ENCODE data around the gene PRSS57. TPM values are rescaled to one million over a fixed set of nuclear protein-coding genes. Genes with fewer than 3 reads are reported as not detected.
"Not testable (repeated sequence)": the region's sequence is repeated elsewhere in the genome, so short reads cannot be mapped to it uniquely, and the experiment has no call there.

PRSS57 gene
- total RNA-seq, 5 donors from 2014 or later (not counting 1 experiment from before 2014, with no cell fraction given), result 0.86 to 2.5 (median 1.7) TPM; not detected in 1

DNA sequence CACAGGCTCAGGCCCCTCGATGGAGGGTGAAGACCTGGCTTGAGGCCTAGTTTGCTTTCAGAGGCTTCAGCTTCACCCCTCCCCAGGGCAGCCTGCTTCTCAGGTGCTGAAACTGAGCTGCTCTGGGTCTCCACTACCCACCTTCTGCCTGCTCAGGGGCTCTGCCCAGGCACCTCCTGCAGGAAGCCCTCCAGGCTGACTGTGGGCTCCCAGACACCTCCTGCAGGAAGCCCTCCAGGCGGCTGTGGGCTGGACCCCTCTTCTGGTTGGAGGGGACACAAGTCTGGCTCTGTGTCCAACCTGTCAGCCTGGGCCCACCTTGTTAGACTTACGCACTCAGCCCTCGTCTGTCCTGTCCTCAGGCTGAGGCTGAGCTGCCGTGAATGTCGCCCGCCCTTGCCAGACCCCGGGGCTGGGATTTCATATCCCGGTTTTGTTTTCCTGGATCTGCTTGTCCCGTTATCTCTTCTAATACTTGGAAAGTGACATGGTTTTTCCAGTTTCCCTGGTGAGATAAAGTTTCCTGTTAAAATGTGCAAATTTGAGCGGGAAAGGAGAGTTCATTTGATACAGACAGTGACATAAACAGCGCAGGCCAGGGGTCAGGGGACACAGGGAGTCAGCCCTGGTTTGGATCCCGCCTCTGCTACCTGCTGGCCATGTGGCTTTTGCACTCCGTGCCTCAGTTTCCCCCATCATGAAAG is 34.9 kb upstream of the PRSS57 start:
- Mint-ChIP-seq H3K4me3 (no peak overlapping the region), H3K4me1 (peaks cover 6 to 13% (median 7%) of the 10 kb centered on the region in 3 donors), H3K9me3 (no peaks in the 10 kb centered on the region), H3K36me3 (no peaks in the 10 kb centered on the region), H3K27me3 (peaks cover 4 to 7% of the 10 kb centered on the region in 2 donors), H3K27ac (no peak overlapping the region)
- Histone ChIP-seq H3K27ac (ENCODE audit: low read length) (no peak overlapping the region), H3K9me3 (no peaks in the 10 kb centered on the region), H3K4me3 (ENCODE audit: control insufficient read depth in 1 of 2, extremely low read depth in 1 of 2, low read length in 1 of 2) (no peak overlapping the region), H3K4me1 (ENCODE audit: control insufficient read depth in 1 of 2, extremely low read depth in 1 of 2, insufficient read depth in 2 of 2, low read length in 2 of 2) (peaks cover 0 to 14% of the 10 kb centered on the region in 2 experiments), H3K36me3 (ENCODE audit: control insufficient read depth in 2 of 2, extremely low read depth in 1 of 2, insufficient read depth in 1 of 2, low read length in 1 of 2) (no peaks in the 10 kb centered on the region), H3K27me3 (replicated peaks in 1 of 2; ENCODE audit: control insufficient read depth in 2 of 2, extremely low read depth in 1 of 2, insufficient read depth in 2 of 2, low read length in 1 of 2) (peaks cover 0 to 17% of the 10 kb centered on the region in 2 experiments)
- CTCF ChIA-PET, result interaction anchor here in 1 of 2 donors (0.6 kb wide), 1 partner anchor 208 kb away, joined by 5 read pairs; no protein-coding TSS in a partner anchor
- POLR2A ChIA-PET, result interaction anchor here in 1 of 2 donors (0.7 kb wide), 1 partner anchor 95 kb away, joined by 20 read pairs; no protein-coding TSS in a partner anchor
- DNase-seq, result no peak
- no peak for ATAC-seq (replicated peaks in 1 of 4)
- WGBS (ENCODE audit: insufficient coverage), result 88% methylated on average over 13 of the region's 14 CpGs

DNA sequence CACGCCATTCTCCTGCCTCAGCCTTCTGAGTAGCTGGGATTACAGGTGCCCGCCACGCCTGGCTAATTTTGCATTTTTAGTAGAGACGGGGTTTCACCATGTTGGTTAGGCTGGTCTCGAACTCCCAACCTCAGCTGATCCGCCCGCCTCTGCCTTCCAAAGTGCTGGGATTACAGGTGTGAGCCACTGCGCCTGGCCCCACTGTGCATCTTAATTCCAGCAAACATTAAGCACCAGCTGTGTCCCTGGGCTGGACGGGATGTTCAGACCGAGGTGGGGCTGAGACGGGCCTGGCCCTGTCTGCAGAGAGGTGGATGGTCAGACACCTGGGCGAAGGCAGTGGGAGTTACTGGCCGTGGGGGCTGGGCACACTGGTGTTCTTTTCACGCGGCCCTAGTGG is 34.3 kb upstream of the PRSS57 start:
- POLR2A ChIA-PET, result interaction anchor here in 1 of 2 donors (0.7 kb wide), 1 partner anchor 96 kb away, joined by 20 read pairs; no protein-coding TSS in a partner anchor

DNA sequence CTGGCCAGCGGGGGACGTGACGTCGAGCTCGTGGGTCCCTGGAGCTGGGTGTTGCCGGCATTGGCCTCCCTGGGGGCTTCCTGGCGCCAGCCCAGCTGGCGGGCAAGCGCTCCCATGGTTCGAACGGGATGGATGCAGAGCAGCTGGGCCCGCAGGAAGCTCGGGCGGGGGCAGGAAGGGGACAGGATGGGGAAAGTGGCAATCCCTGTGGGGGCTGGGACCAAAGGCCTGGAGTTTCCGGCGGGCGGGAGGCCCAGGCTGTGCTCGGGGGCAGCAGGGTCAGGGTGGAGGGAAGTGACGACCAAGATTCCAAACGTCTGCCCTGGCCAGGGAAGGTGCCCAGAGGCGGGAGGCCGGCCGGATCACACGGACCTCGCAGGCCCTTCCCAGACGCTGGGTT is 32.8 kb upstream of the PRSS57 start:
- Mint-ChIP-seq H3K4me1 (peaks cover 0 to 4% (median under 1%) of the 10 kb centered on the region in 3 donors), H3K36me3 (no peaks in the 10 kb centered on the region), H3K27ac (no peak overlapping the region), H3K9me3 (no peaks in the 10 kb centered on the region), H3K4me3 (no peak overlapping the region), H3K27me3 (peaks cover 4 to 11% of the 10 kb centered on the region in 2 donors)
- Histone ChIP-seq H3K4me3 (ENCODE audit: control insufficient read depth in 1 of 2, extremely low read depth in 1 of 2, low read length in 1 of 2) (no peak overlapping the region), H3K9me3 (no peaks in the 10 kb centered on the region), H3K27me3 (replicated peaks in 1 of 2; ENCODE audit: control insufficient read depth in 2 of 2, extremely low read depth in 1 of 2, insufficient read depth in 2 of 2, low read length in 1 of 2) (peaks cover 0 to 33% of the 10 kb centered on the region in 2 experiments), H3K36me3 (ENCODE audit: control insufficient read depth in 2 of 2, extremely low read depth in 1 of 2, insufficient read depth in 1 of 2, low read length in 1 of 2) (no peaks in the 10 kb centered on the region), H3K27ac (ENCODE audit: low read length) (no peak overlapping the region), H3K4me1 (ENCODE audit: control insufficient read depth in 1 of 2, extremely low read depth in 1 of 2, insufficient read depth in 2 of 2, low read length in 2 of 2) (peaks cover 0 to 5% of the 10 kb centered on the region in 2 experiments)
- DNase-seq (no peak), ATAC-seq (replicated peaks in 1 of 4) (no peak)
- 72% methylated on average over 21 of the region's 26 CpGs for WGBS (ENCODE audit: insufficient coverage)
- ChIA-PET CTCF (interaction anchor here in 1 of 2 donors (0.5 kb wide), 1 partner anchor 681 kb away, joined by 4 read pairs; no protein-coding TSS in a partner anchor), POLR2A (no interaction called here)

More for the DNA sequence above, 34.3 kb upstream of the PRSS57 start:
- H3K27me3 Mint-ChIP-seq; H3K27ac Mint-ChIP-seq; ATAC-seq (replicated peaks in 1 of 4); DNase-seq; H3K9me3 Mint-ChIP-seq; H3K36me3 Mint-ChIP-seq; H3K9me3 ChIP-seq; H3K4me3 ChIP-seq (ENCODE audit: control insufficient read depth in 1 of 2, extremely low read depth in 1 of 2, low read length in 1 of 2); CTCF ChIA-PET; H3K36me3 ChIP-seq (ENCODE audit: control insufficient read depth in 2 of 2, extremely low read depth in 1 of 2, insufficient read depth in 1 of 2, low read length in 1 of 2); H3K27ac ChIP-seq (ENCODE audit: low read length); H3K4me3 Mint-ChIP-seq: not testable (repeated sequence)
- peaks cover 6 to 13% (median 7%) of the 10 kb centered on the region in 3 donors for H3K4me1 Mint-ChIP-seq
- peaks cover 0 to 14% of the 10 kb centered on the region in 2 experiments for H3K4me1 ChIP-seq (ENCODE audit: control insufficient read depth in 1 of 2, extremely low read depth in 1 of 2, insufficient read depth in 2 of 2, low read length in 2 of 2)
- 91% methylated on average over 8 of the region's 15 CpGs for WGBS (ENCODE audit: insufficient coverage)
- peaks cover 0 to 21% of the 10 kb centered on the region in 2 experiments for H3K27me3 ChIP-seq (replicated peaks in 1 of 2; ENCODE audit: control insufficient read depth in 2 of 2, extremely low read depth in 1 of 2, insufficient read depth in 2 of 2, low read length in 1 of 2)

DNA sequence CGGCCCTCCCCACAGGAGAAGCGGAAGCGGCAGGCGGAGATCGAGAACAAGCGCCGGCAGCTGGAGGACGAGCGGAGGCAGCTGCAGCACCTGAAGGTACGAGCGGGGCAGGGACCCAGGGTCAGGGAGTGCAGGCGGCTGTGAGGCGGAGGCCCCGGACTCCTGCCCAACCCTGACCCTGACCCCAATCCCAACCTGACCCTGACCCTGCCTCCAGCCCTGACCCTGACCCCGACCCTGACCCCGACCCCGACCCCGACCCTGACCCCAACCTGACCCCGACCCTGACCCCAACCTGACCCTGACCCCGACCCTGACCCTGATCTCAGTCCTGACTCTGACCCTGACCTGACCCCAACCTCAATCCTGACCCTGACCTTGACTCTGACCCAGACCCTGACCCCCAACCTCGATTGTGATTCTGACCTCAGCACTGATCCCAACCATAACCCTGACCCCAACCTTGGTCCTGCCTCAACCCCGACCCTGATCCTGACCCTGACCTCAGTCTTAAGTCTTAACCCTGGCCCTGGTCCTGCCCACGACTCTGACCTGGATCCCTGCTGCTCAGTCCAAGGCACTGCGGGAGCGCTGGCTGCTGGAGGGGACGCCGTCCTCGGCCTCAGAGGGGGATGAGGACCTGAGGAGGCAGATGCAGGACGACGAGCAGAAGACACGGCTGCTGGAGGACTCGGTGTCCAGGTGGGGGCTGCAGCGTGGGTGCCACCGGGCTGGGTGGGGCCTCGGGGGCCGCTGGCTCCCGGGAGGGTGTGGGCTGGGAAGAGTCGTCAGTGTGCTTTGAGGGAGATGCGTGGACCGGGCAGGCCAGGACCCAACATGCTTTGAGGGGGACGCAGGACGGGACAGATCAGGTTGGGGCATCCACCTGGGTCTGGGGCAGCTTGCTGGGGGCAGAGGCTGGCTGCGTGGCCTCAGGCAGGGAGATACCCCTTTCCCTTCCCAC is 32.0 kb upstream of the PRSS57 start:
- H3K36me3 Mint-ChIP-seq, result no peaks in the 10 kb centered on the region

DNA sequence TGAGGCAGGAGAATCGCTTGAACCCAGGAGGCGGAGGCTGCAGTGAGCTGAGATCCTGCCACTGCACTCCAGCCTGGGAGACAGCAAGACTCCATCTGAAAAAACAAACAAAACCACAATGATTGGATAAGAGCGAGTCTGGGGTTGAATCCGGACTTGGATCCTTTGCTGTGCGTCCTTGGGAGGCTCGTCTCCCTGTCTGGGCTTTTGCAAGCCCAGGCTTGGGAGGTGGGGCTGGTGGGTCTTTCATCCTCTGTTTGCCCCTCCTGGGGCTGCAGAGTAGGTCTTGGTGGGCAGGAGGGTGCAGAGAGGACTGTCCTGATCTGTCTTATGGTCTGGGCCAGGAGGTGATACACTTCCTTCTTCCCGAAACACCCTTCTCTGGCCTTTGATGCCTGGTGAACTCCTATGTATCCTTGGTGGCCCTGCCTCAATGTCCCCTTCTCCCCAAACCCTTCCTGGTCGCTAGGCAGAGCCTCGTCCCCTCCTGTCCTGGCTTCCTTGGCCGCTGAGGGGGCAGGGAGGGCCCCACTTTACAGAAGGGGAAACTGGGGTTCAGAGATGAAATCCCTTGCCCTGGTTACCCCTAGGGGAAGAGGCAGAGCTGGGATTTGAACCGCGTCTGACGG is 30.3 kb upstream of the PRSS57 start:
- 68% methylated on average over 5 of the region's 13 CpGs for WGBS (ENCODE audit: insufficient coverage)
- no peaks in the 10 kb centered on the region for H3K9me3 ChIP-seq
- no peak overlapping the region for H3K27ac Mint-ChIP-seq
- H3K36me3 Mint-ChIP-seq, result no peaks in the 10 kb centered on the region
- CTCF ChIA-PET, result no interaction called here
- DNase-seq, result no peak
- peaks cover 4 to 22% of the 10 kb centered on the region in 2 donors for H3K27me3 Mint-ChIP-seq
- H3K4me1 ChIP-seq (ENCODE audit: control insufficient read depth in 1 of 2, extremely low read depth in 1 of 2, insufficient read depth in 2 of 2, low read length in 2 of 2), result no peaks in the 10 kb centered on the region
- no peak overlapping the region for H3K4me3 ChIP-seq (ENCODE audit: control insufficient read depth in 1 of 2, extremely low read depth in 1 of 2, low read length in 1 of 2)
- no peak for ATAC-seq (replicated peaks in 1 of 4)
- no peaks in the 10 kb centered on the region for H3K9me3 Mint-ChIP-seq
- H3K27ac ChIP-seq (ENCODE audit: low read length), result no peak overlapping the region
- H3K4me3 Mint-ChIP-seq, result no peak overlapping the region
- no peaks in the 10 kb centered on the region for H3K36me3 ChIP-seq (ENCODE audit: control insufficient read depth in 2 of 2, extremely low read depth in 1 of 2, insufficient read depth in 1 of 2, low read length in 1 of 2)
- peaks cover 0 to 52% of the 10 kb centered on the region in 2 experiments for H3K27me3 ChIP-seq (replicated peaks in 1 of 2; ENCODE audit: control insufficient read depth in 2 of 2, extremely low read depth in 1 of 2, insufficient read depth in 2 of 2, low read length in 1 of 2)
- POLR2A ChIA-PET, result no interaction called here
- peaks cover 0 to 2% (median 0%) of the 10 kb centered on the region in 3 donors for H3K4me1 Mint-ChIP-seq

More for the DNA sequence above, 32.0 kb upstream of the PRSS57 start:
- CTCF ChIA-PET, result interaction anchor here in 1 of 2 donors (0.5 kb wide), 1 partner anchor 681 kb away, joined by 4 read pairs; no protein-coding TSS in a partner anchor
- 85% methylated on average over 36 of the region's 43 CpGs for WGBS (ENCODE audit: insufficient coverage)
- DNase-seq (no peak), ATAC-seq (replicated peaks in 1 of 4) (no peak)
- Mint-ChIP-seq H3K9me3 (no peaks in the 10 kb centered on the region), H3K27me3 (peaks cover 4 to 15% of the 10 kb centered on the region in 2 donors), H3K4me3 (no peak overlapping the region), H3K27ac (no peak overlapping the region), H3K4me1 (no peaks in the 10 kb centered on the region)
- Histone ChIP-seq H3K36me3 (ENCODE audit: control insufficient read depth in 2 of 2, extremely low read depth in 1 of 2, insufficient read depth in 1 of 2, low read length in 1 of 2) (no peaks in the 10 kb centered on the region), H3K27me3 (replicated peaks in 1 of 2; ENCODE audit: control insufficient read depth in 2 of 2, extremely low read depth in 1 of 2, insufficient read depth in 2 of 2, low read length in 1 of 2) (peaks cover 0 to 41% of the 10 kb centered on the region in 2 experiments), H3K4me3 (ENCODE audit: control insufficient read depth in 1 of 2, extremely low read depth in 1 of 2, low read length in 1 of 2) (no peak overlapping the region), H3K27ac (ENCODE audit: low read length) (no peak overlapping the region), H3K4me1 (ENCODE audit: control insufficient read depth in 1 of 2, extremely low read depth in 1 of 2, insufficient read depth in 2 of 2, low read length in 2 of 2) (no peaks in the 10 kb centered on the region), H3K9me3 (no peaks in the 10 kb centered on the region)
- POLR2A ChIA-PET, result no interaction called here

DNA sequence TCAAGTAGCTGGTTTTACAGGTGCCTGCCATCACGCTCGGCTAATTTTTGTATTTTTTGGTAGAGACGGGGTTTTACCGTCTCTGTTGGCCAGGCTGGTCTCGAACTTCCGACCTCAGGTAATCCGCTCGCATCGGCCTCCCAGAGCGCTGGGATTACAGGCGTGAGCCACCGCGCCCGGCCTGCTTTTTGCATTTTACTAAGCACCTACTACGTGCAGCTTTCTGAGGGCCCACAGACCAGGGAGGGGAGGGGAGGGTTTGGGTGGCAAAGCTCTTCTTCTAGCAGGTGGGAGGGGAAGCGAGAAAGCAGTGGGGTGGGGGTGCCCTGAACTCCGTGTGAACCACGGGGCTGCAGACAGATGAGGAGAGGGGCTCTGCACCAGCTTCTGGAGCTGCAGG is 28.5 kb upstream of the PRSS57 start:
- H3K36me3 ChIP-seq (ENCODE audit: control insufficient read depth in 2 of 2, extremely low read depth in 1 of 2, insufficient read depth in 1 of 2, low read length in 1 of 2), result no peaks in the 10 kb centered on the region
- H3K4me1 Mint-ChIP-seq, result peaks cover 0 to 2% (median 0%) of the 10 kb centered on the region in 3 donors
- no peak for DNase-seq
- no peak for ATAC-seq (replicated peaks in 1 of 4)
- peaks cover 5 to 25% of the 10 kb centered on the region in 2 donors for H3K27me3 Mint-ChIP-seq
- ChIA-PET POLR2A (no interaction called here), CTCF (interaction anchor here in 1 of 2 donors (0.6 kb wide), 1 partner anchor 11 kb away, joined by 3 read pairs; no protein-coding TSS in a partner anchor)
- 81% methylated on average over 12 of the region's 18 CpGs for WGBS (ENCODE audit: insufficient coverage)
- no peaks in the 10 kb centered on the region for H3K9me3 ChIP-seq
- no peak overlapping the region for H3K4me3 ChIP-seq (ENCODE audit: control insufficient read depth in 1 of 2, extremely low read depth in 1 of 2, low read length in 1 of 2)
- peaks cover 0 to 5% of the 10 kb centered on the region in 2 experiments for H3K4me1 ChIP-seq (ENCODE audit: control insufficient read depth in 1 of 2, extremely low read depth in 1 of 2, insufficient read depth in 2 of 2, low read length in 2 of 2)
- H3K27me3 ChIP-seq (replicated peaks in 1 of 2; ENCODE audit: control insufficient read depth in 2 of 2, extremely low read depth in 1 of 2, insufficient read depth in 2 of 2, low read length in 1 of 2), result peaks cover 0 to 64% of the 10 kb centered on the region in 2 experiments
- H3K36me3 Mint-ChIP-seq, result no peaks in the 10 kb centered on the region
- no peak overlapping the region for H3K27ac ChIP-seq (ENCODE audit: low read length)
- no peaks in the 10 kb centered on the region for H3K9me3 Mint-ChIP-seq
- H3K27ac Mint-ChIP-seq, result no peak overlapping the region
- no peak overlapping the region for H3K4me3 Mint-ChIP-seq

Measured in T-cell (primary cell).